GM12878 (cell line): Measurements from ENCODE around the gene SDHAF2. TPM values are rescaled to one million over a fixed set of nuclear protein-coding genes. Genes with fewer than 3 reads are reported as not detected.

ENCODE experiments used
- ATAC-seq: fragments of 200-7000 bp; cut with Tn5 transposase; 3 replicates; pipeline ENCODE4 v1.9.1; 2020; ENCODE audit warnings: mild to moderate bottlenecking, moderate library complexity
- BruUV-seq: library from RNA; stranded (reverse); fragments of 400-500 nt; replicated peaks from 2 replicates; lab custom pipeline; 2021; lab: Mats Ljungman, UMichigan
- CTCF ChIA-PET: fragments of 300-600 bp; sonication (Branson Sonifier 250); formaldehyde crosslinking; extraction: SDS; loops from one replicate; lab custom pipeline; 2021; ENCODE audit warnings: inconsistent platforms; lab: Yijun Ruan, JAX
- POLR2A ChIA-PET: fragments of 350-600 bp; formaldehyde crosslinking; extraction: SDS; loops from one replicate; lab custom pipeline; 2021; ENCODE audit warnings: inconsistent platforms; lab: Charles Lee
- RAD21 ChIA-PET: fragments of 300-600 bp; sonication (Branson Sonifier 250); formaldehyde crosslinking; loops from one replicate; lab custom pipeline; 2023; ENCODE audit warnings: antibody characterized with exemption; ENCODE audit not compliant: unreplicated experiment; lab: Charles Lee
- SMC1A ChIA-PET: fragments of 300-600 bp; sonication (Branson Sonifier 250); formaldehyde crosslinking; loops from one replicate; lab custom pipeline; 2023; ENCODE audit not compliant: unreplicated experiment, uncharacterized antibody; lab: Charles Lee
- DNase-seq: peaks from one replicate; pipeline ENCODE4 v3.0.0-alpha.2; 2011; ENCODE audit warnings: low read depth, low spot score
- FAIRE-seq: peaks from 3 replicates; lab custom pipeline; 2011; peaks lifted over from hg19 to GRCh38; lab: Jason Lieb, UNC
- H2AFZ ChIP-seq: 2 replicates; pipeline ENCODE4 v1.6.0; 2011; ENCODE audit warnings: low read depth, low read length, control low read depth; ENCODE audit not compliant: control insufficient read depth
- H3K27ac ChIP-seq: 2 replicates; pipeline ENCODE4 v1.5.1; 2011; ENCODE audit warnings: control low read depth; ENCODE audit not compliant: control insufficient read depth, insufficient read depth
- H3K27me3 ChIP-seq, 2 experiments: replicated peaks in 1 of 2; 2 replicates each; pipeline versions ENCODE4 v1.6.0 to v1.6.1; 2011; ENCODE audit warnings: low read length in 1 of 2; ENCODE audit not compliant: control insufficient read depth in 2 of 2, insufficient read depth in 2 of 2
- H3K36me3 ChIP-seq, 2 experiments: 2 replicates each; pipeline ENCODE4 v1.5.1; 2011; ENCODE audit warnings: low read length in 1 of 2; ENCODE audit not compliant: control insufficient read depth in 2 of 2, insufficient read depth in 2 of 2
- H3K4me1 ChIP-seq: 2 replicates; pipeline ENCODE4 v1.6.1; 2011; ENCODE audit warnings: mild to moderate bottlenecking, low read length, moderate library complexity, mixed read lengths; ENCODE audit not compliant: control insufficient read depth, insufficient read depth
- H3K4me2 ChIP-seq: 2 replicates; pipeline ENCODE4 v1.6.0; 2011; ENCODE audit warnings: control low read depth; ENCODE audit not compliant: control insufficient read depth, insufficient read depth
- H3K4me3 ChIP-seq: fragments of 200-600 bp; sonication (generic); 2 replicates; pipeline ENCODE4 v1.5.1; 2016
- H3K79me2 ChIP-seq: 2 replicates; pipeline ENCODE4 v1.6.0; 2011; ENCODE audit warnings: low read length; ENCODE audit not compliant: control insufficient read depth, insufficient read depth
- H3K9ac ChIP-seq: 2 replicates; pipeline ENCODE4 v1.8.0; 2011; ENCODE audit warnings: low read length, control low read depth, mixed read lengths; ENCODE audit not compliant: control insufficient read depth, insufficient read depth
- H3K9me3 ChIP-seq: replicated peaks from 3 replicates; pipeline ENCODE4 v1.5.1; 2011; ENCODE audit warnings: mild to moderate bottlenecking, low read length; ENCODE audit not compliant: control insufficient read depth, insufficient read depth
- H4K20me1 ChIP-seq: 2 replicates; pipeline ENCODE4 v1.6.0; 2011; ENCODE audit not compliant: control insufficient read depth, insufficient read depth
- CHD2 ChIP-seq: IDR thresholded peaks from 2 replicates; pipeline ENCODE4 v1.6.1; 2011; ENCODE audit warnings: low read depth, low read length, improper control_type of control experiment, borderline replicate concordance
- E2F4 ChIP-seq: IDR thresholded peaks from 2 replicates; pipeline ENCODE4 v1.6.1; 2012; ENCODE audit warnings: low read depth, low read length, improper control_type of control experiment
- HDAC6 ChIP-seq: fragments of 200-600 bp; sonication (generic); IDR thresholded peaks from one replicate; pipeline ENCODE4 v1.8.0; 2017; ENCODE audit warnings: antibody characterized with exemption; ENCODE audit not compliant: unreplicated experiment
- MYB ChIP-seq: fragments of 150-350 bp; IDR thresholded peaks from 2 replicates; pipeline ENCODE4 v1.6.1; 2014; ENCODE audit warnings: mild to moderate bottlenecking, low read depth, low read length, borderline replicate concordance
- NR2C2 ChIP-seq: IDR thresholded peaks from 2 replicates; pipeline ENCODE4 v1.6.1; 2011; ENCODE audit warnings: borderline replicate concordance, low read depth; ENCODE audit not compliant: control insufficient read depth, insufficient read length
- POLR2A ChIP-seq: IDR thresholded peaks from 2 replicates; pipeline ENCODE4 v1.6.1; 2011; ENCODE audit warnings: low read depth, mild to moderate bottlenecking, low read length
- RELA ChIP-seq: fragments of 450-650 bp; IDR thresholded peaks from 2 replicates; pipeline ENCODE4 v1.8.0; 2014; ENCODE audit warnings: borderline replicate concordance; ENCODE audit not compliant: partially characterized antibody
- RFX5 ChIP-seq: IDR thresholded peaks from 2 replicates; pipeline ENCODE4 v1.6.1; 2011; ENCODE audit warnings: low read depth, low read length, improper control_type of control experiment
- WGBS: methylation state at CpG from one replicate; pipeline ENCODE4 v1.1.6; 2016; ENCODE audit warnings: low lambda C conversion rate; ENCODE audit not compliant: insufficient replicate concordance, insufficient coverage; ENCODE audit errors: missing lambda C conversion rate; 5-methylcytosine and 5-hydroxymethylcytosine counted together
- in situ Hi-C: fragments of 300-500 bp; cut with MboI; formaldehyde crosslinking; loops from 9 replicates; pipeline ENCODE4 v1.14.3; 2018; ENCODE audit warnings: mixed read lengths
- intact Hi-C: fragments of 100-400 bp; cut with micrococcal nuclease; formaldehyde crosslinking; loops from one replicate; pipeline ENCODE4 v1.14.2; 2022; ENCODE audit not compliant: unreplicated experiment
- polyA plus RNA-seq, 11 experiments: library from polyadenylated mRNA; depleted of rRNA in 4 of 11; unstranded in 6 of 11; stranded (reverse) in 5 of 11; fragments of >200 nt; fragmentation: Nextera tagmentation in 4 of 11; fragmentation: Illumina TruSeq in 1 of 11; extraction: Ambion mirVana in 4 of 11; extraction: Trizol in 1 of 11; gene quantifications; 1 replicate in 1 of 11; 2 replicates in 10 of 11; pipeline versions ENCODE4 v1.2.1 to v1.2.3, GENCODE V29; 2011 to 2016; ENCODE audit warnings: inconsistent platforms in 2 of 11, missing spikeins in 2 of 11, low read depth in 1 of 11
- total RNA-seq, 4 experiments: library from RNA; depleted of rRNA in 3 of 4; stranded (reverse); fragments of >200 nt in 3 of 4; fragmentation: Illumina TruSeq in 1 of 4; extraction: Trizol in 1 of 4; gene quantifications; 2 replicates each; pipeline versions ENCODE4 v1.2.1 to v1.2.3, GENCODE V29; 2013 to 2021
- TF ChIP-seq, protein P1 (sequence below): fragments of 450-650 bp; IDR thresholded peaks from 2 replicates; pipeline ENCODE4 v1.6.1; 2016; ENCODE audit warnings: mild to moderate bottlenecking
- TF ChIP-seq, protein P2 (sequence below): fragments of 450-650 bp; IDR thresholded peaks from 2 replicates; pipeline ENCODE4 v1.6.1; 2018; ENCODE audit warnings: mild to moderate bottlenecking, low read depth, moderate library complexity; ENCODE audit not compliant: partially characterized antibody
- TF ChIP-seq, protein P3 (sequence below): fragments of 450-650 bp; IDR thresholded peaks from 2 replicates; pipeline ENCODE4 v1.6.1; 2018; ENCODE audit warnings: borderline replicate concordance, mild to moderate bottlenecking; ENCODE audit not compliant: partially characterized antibody

Gene SDHAF2
- total and polyA plus RNA-seq, 10 of the 15 experiments (the other 5 are each of a cell fraction or from before 2014, with no cell fraction given) = 30.6 to 160 (median 78.3) TPM

DNA sequence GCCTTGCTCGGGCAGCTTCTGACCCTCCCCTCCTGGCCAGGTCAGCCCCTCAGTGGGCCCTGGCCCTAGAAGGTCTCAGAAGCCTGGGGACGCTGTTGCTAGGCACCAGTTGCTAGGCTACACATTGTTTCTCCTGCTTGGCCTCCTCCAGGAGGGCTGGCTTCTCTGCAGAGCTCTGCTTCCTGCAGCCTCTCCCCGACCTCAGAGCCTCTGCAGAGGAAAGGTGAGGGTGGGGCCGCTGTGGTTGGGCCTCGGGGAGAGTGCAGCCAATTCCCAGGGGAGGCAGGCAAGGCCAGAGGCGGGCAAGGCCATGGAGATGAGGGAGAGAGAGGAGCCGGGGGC is 51.0 kb downstream of the SDHAF2 start (continued):
- no peak for TF ChIP-seq CHD2
- no peak for TF ChIP-seq HDAC6
- TF ChIP-seq, protein P1, sequence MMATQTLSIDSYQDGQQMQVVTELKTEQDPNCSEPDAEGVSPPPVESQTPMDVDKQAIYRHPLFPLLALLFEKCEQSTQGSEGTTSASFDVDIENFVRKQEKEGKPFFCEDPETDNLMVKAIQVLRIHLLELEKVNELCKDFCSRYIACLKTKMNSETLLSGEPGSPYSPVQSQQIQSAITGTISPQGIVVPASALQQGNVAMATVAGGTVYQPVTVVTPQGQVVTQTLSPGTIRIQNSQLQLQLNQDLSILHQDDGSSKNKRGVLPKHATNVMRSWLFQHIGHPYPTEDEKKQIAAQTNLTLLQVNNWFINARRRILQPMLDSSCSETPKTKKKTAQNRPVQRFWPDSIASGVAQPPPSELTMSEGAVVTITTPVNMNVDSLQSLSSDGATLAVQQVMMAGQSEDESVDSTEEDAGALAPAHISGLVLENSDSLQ = no peak
- no peak for TF ChIP-seq E2F4
- no peak for TF ChIP-seq NR2C2
- no peak for TF ChIP-seq RELA
- TF ChIP-seq RFX5 = no peak
- no peak for TF ChIP-seq POLR2A

- RAD21 ChIA-PET = no interaction called here
- H3K9me3 ChIP-seq = no peaks in the 10 kb centered on the region
- no peak for FAIRE-seq
- CTCF ChIA-PET = interaction anchor here (0.5 to 2.5 kb wide), 14 partner anchors 9 to 157 kb away, joined by 3 to 12 read pairs (median 4); no protein-coding TSS in a partner anchor
- no peak for ATAC-seq
- SMC1A ChIA-PET = interaction anchor here (1.0 kb wide), 1 partner anchor 36 kb away, joined by 3 read pairs; no protein-coding TSS in a partner anchor
- WGBS = 14% methylated on average over 10 of the region's 10 CpGs
- H3K27me3 ChIP-seq = no peaks in the 10 kb centered on the region
- H4K20me1 ChIP-seq = peaks cover 3% of the 10 kb centered on the region; the same call in 1 of the 2 replicates
- H3K4me2 ChIP-seq = no peak overlapping the region
- H2AFZ ChIP-seq = no peak overlapping the region
- H3K4me3 ChIP-seq = no peak overlapping the region
- no peaks in the 10 kb centered on the region for H3K36me3 ChIP-seq
- BruUV-seq = no TSS peak
- no peaks in the 10 kb centered on the region for H3K4me1 ChIP-seq
- in situ Hi-C loops = no loop called here
- no peak for DNase-seq
- intact Hi-C loops = no loop called here
- no peak overlapping the region for H3K9ac ChIP-seq
- H3K27ac ChIP-seq = no peak overlapping the region
- H3K79me2 ChIP-seq = no peaks in the 10 kb centered on the region
- POLR2A ChIA-PET = no interaction called here
- TF ChIP-seq, protein P2, sequence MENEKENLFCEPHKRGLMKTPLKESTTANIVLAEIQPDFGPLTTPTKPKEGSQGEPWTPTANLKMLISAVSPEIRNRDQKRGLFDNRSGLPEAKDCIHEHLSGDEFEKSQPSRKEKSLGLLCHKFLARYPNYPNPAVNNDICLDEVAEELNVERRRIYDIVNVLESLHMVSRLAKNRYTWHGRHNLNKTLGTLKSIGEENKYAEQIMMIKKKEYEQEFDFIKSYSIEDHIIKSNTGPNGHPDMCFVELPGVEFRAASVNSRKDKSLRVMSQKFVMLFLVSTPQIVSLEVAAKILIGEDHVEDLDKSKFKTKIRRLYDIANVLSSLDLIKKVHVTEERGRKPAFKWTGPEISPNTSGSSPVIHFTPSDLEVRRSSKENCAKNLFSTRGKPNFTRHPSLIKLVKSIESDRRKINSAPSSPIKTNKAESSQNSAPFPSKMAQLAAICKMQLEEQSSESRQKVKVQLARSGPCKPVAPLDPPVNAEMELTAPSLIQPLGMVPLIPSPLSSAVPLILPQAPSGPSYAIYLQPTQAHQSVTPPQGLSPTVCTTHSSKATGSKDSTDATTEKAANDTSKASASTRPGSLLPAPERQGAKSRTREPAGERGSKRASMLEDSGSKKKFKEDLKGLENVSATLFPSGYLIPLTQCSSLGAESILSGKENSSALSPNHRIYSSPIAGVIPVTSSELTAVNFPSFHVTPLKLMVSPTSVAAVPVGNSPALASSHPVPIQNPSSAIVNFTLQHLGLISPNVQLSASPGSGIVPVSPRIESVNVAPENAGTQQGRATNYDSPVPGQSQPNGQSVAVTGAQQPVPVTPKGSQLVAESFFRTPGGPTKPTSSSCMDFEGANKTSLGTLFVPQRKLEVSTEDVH = no peak
- TF ChIP-seq, protein P3, sequence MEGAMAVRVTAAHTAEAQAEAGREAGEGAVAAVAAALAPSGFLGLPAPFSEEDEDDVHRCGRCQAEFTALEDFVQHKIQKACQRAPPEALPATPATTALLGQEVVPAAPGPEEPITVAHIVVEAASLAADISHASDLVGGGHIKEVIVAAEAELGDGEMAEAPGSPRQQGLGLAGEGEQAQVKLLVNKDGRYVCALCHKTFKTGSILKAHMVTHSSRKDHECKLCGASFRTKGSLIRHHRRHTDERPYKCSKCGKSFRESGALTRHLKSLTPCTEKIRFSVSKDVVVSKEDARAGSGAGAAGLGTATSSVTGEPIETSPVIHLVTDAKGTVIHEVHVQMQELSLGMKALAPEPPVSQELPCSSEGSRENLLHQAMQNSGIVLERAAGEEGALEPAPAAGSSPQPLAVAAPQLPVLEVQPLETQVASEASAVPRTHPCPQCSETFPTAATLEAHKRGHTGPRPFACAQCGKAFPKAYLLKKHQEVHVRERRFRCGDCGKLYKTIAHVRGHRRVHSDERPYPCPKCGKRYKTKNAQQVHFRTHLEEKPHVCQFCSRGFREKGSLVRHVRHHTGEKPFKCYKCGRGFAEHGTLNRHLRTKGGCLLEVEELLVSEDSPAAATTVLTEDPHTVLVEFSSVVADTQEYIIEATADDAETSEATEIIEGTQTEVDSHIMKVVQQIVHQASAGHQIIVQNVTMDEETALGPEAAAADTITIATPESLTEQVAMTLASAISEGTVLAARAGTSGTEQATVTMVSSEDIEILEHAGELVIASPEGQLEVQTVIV = no peak
- TF ChIP-seq MYB = no peak
- TF ChIP-seq, protein P1 = no peak
Measured at GRCh38 chr11:61481806-61482205, 51.9 kb downstream of the SDHAF2 start.
